OCI-LY3 (cell line): ENCODE measurements around the gene NPIPB9.
"Not testable (repeated sequence)": the region's sequence is repeated elsewhere in the genome, so short reads cannot be mapped to it uniquely, and the experiment has no call there.

Experiments used
- EZH2phosphoT487 ChIP-seq: fragments of 200-600 bp; shearing (Covaris generic); IDR thresholded peaks from 2 replicates; pipeline ENCODE4 v1.6.1; 2018; ENCODE audit warnings: antibody characterized with exemption, mixed run types, low read depth
- TF ChIP-seq, protein P1 (sequence below): fragments of 200-600, 300-600 bp; sonication (generic); IDR thresholded peaks from 2 replicates; pipeline ENCODE4 v1.5.1; 2014; ENCODE audit warnings: antibody characterized with exemption, low read length, low read depth

DNA sequence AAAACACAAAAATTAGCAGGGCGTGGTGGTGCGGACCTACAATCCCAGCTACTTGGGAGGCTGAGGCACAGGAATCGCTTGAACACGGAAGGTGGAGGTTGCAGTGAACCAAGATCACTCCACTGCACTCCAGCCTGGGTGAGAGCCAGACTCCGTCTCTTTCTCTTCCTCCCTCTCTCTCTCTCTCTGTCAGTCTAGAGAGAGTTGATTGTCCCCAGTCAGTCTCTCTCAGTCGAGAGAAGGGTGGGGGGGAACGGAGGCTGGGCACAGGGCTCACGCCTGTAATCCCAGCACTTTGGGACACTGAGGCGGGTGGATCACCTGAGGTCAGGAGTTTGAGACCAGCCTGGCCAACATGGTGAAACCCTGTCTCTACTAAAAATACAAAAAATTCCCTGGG lies 10.3 kb upstream of the NPIPB9 start:
- TF ChIP-seq, protein P1, sequence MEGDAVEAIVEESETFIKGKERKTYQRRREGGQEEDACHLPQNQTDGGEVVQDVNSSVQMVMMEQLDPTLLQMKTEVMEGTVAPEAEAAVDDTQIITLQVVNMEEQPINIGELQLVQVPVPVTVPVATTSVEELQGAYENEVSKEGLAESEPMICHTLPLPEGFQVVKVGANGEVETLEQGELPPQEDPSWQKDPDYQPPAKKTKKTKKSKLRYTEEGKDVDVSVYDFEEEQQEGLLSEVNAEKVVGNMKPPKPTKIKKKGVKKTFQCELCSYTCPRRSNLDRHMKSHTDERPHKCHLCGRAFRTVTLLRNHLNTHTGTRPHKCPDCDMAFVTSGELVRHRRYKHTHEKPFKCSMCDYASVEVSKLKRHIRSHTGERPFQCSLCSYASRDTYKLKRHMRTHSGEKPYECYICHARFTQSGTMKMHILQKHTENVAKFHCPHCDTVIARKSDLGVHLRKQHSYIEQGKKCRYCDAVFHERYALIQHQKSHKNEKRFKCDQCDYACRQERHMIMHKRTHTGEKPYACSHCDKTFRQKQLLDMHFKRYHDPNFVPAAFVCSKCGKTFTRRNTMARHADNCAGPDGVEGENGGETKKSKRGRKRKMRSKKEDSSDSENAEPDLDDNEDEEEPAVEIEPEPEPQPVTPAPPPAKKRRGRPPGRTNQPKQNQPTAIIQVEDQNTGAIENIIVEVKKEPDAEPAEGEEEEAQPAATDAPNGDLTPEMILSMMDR: not testable (repeated sequence)
- TF ChIP-seq EZH2phosphoT487: not testable (repeated sequence)
